ENCODE measurements around the gene SLCO4A1.

SLCO4A1 gene

DNA sequence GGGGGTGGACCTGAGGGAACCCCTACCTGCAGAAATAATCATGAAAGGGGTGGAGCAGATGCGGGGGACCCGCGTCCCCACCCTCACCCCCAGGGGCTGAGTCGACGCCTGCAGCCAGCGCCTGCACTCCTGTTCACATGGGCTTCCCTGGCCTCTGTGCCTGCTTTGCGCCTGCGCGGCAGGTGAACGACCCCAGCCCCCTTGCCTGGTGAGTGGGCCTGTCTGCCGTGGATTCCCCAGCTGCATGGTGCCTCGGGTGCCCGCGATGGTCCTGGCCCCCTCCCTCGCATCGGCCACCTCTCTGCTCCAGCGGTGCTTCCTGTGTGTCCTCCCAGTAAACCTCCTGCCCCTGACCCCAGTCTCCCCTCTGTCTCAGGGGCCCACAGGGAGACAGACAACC lies 47.6 kb downstream of the SLCO4A1 start:
- DNase-seq: no peak

DNA sequence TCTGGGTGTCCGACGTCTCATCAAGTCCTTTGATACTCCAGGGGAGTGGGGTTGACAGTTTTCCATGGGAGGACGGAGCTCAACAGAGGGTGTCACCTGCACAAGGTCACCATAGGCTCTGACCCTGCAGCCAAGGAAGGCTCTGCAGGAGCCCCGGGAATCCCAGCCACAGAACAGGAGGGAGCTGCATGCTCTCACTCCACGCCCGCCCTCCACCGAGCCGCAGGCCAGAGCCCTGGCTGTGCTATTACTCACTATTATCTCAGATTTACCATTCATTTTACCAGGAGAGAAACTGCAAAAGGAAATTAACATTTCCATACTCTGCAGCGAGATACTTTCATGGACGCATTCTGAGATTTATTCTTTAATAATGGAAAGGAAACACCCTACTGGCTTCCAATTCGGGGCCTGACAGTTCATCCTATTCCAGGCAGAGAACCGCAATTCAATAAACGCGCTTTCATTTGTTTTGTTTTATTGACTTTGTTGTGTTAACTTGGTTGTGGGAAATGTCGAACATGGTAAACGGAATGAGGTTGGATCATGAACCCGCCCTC lies 48.0 kb downstream of the SLCO4A1 start:
- DNase-seq: no peak

DNA sequence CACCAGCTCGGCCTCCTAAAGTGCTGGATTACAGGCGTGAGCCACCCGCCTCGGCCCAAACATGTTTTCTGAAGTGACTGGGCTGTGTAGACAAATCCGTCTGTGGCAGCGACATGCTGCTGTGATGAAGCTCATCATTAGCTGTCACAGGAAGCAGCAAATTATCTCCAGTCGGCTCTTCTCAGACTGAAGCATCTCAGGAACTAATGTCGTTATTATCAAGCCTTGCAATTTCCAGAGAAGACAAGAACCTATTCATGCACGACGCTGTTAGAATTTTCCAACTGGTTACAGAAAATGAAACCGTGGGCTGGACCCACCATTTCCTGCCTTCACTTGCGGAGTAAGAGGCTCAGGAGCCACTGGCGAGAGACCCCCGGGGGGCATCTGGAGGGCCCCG lies 49.2 kb downstream of the SLCO4A1 start:
- DNase-seq: no peak

GRCh38 chr20:62692176-62692575 lies 49.9 kb downstream of the SLCO4A1 start:
- no peak for DNase-seq

GRCh38 chr20:62692801-62693523 lies 50.7 kb downstream of the SLCO4A1 start:
- DNase-seq: no peak

- no peak for DNase-seq
These were observed 51.2 kb downstream of the SLCO4A1 start for GRCh38 chr20:62693524-62693922.

DNA sequence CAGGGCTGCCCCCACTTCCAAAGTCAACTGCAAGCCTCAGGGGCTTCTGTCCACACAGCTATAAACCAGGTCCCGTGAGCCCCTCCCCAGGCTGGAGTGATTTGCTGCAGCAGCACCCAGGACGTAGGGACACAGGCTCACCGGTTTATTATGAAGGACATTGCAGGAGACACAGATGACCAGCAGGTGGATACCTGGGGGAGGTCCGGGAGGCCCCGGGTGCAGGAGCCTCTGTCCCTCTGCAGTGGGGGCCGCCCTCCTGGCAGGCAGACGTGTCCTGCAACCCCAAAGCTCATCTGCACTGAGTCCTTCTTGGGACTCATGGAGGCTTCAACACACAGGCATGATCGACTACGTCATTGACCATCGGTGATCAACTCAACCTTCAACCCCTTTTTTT lies 51.8 kb downstream of the SLCO4A1 start:
- no peak for DNase-seq

DNA sequence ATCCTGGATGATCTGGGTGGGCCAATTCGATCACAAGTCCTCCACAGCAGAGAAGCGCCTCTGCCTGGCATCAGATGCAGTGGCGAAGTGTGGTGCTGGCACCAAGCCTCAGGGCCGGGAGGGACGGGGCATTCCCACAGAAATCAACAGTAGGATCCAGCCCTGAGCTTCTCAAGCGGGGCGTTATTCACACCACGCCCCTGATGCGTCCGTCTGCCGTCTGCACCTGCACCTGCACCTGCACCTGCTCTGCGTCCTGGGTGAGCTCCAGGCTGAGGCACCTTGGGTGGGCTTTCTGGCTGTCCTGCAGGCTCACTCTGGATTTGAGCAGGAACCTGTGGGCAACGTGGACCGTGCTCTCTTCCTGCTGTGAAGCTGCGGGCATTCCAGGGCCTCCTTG lies 52.6 kb downstream of the SLCO4A1 start:
- no peak for DNase-seq

DNA sequence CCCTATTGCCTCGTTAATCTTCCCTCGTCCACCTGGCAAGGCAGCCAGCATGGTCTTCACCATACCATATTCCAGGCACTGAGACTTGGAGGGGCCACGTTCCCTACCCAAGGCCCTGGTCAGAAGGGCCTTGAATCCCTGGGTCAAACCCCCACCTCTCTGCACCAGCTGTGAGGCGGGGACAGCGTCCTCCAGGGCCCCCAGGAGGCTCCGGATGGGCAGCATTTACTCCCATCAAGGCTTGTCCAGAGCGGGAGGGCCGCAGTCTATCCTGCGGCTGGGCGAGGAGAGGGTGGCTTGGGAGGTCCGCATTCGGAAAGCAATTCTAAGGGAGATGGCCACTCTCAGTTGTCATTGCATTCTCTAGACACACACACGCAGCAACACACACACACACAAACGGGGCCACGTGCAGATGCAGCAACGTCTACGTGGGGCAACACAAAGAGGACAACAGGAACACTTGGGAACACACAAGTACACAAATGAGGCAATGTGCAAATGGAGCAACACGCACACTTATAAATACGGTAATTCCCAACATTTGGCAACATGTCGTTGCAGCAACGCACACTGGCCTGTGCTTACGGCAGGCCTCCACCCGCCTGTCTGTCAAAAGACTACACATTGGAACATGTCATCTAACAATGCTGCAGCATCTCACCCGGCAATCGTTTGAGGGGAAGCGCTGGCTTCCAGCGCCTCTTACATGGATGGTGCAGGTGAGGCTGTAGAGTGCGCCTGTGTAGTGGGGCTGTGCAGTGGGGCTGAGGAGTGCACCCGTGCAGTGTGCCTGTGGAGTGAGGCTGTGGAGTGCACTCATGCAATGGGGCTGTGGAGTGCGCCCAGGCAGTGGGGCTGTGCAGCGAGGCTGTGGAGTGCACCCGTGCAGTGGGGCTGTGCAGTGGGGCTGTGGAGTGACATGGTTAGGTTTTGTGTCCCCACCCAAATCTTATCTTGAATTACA lies 53.4 kb downstream of the SLCO4A1 start:
- DNase-seq: no peak

DNA sequence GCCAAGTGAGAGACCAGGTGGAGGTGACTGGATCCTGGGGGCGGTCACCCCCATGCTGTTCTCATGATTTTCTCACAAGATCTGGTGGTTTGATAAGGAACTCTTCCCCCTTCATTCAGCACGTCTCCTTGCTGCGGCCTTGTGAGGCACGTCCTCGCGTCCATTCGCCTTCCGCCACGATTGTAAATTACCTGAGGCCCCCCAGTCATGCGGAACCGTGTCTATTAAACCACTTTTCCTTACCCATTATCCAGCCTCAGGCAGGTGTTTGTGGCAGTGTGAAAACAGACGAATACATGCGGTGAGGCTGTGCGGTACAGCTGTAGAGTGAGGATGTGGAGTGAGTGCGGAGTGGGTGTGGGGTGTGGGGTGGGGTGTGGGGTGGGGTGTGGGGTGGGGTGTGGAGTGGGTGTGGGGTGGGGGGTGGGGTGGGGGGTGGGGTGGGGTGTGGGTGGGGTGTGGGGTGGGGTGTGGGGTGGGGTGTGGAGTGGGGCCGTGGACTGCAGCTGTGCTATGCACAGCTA lies 54.2 kb downstream of the SLCO4A1 start:
- DNase-seq: no peak

DNA sequence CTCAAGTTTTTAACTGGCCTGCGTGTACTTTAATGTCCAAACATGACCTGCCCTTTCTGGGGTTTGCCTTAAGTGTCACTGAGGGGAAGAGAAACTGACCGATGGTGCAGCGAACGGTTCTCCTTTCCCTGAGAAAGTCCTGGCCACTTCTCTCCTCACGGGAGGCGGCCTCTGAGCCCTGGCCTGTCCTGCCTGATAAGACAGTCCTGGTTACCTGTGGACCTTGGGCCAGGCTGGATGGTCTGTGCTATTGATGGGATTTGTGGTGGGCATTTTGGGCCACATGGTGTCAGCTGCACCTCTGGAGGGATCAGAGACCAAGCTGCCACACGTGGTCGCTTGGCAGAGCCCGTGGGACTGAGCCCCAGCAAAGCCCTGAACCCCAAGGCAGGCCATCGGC lies 54.7 kb downstream of the SLCO4A1 start:
- no peak for DNase-seq

DNA sequence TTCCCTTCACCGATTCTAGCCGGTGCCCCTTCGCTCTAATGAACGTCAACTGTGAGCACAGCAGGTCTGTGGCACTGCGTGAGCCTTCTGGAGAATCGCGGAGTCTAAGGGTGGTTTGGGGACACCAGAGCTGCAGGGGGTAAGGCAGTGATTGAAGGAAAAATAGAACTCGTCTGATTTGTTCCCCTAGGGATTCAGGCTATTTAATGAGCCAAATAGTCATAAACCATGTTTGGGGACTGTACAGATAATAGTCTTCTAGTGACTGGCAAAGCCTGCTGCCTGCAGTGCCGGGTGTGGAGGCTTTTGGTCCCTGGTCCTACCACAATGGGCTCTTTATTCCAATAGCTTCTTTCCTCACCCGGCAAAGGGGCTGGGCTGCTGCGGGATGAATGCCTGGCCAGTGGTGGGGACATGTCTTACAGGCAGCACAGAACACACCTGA lies 55.2 kb downstream of the SLCO4A1 start:
- no peak for DNase-seq

DNA sequence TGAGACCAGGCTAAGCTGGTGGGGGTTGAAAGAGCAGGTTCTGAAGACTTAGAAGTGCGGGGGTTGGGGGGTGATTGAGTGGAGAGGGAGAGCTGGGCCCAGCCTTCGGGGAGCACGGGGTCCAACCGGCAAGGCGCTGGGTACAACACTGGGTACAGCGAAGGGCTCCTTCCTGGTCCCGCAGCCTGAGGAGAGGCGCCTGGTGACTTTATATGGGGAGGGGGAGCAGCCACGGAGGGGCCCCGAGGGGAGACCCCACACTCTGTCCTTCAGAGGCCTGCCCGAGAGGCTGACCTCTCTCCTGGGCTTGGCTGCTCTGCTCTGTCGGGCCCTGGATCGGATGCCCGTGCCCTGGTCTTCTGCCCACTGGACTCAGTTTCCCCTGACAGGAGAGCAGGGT lies 55.9 kb downstream of the SLCO4A1 start:
- no peak for DNase-seq

DNA sequence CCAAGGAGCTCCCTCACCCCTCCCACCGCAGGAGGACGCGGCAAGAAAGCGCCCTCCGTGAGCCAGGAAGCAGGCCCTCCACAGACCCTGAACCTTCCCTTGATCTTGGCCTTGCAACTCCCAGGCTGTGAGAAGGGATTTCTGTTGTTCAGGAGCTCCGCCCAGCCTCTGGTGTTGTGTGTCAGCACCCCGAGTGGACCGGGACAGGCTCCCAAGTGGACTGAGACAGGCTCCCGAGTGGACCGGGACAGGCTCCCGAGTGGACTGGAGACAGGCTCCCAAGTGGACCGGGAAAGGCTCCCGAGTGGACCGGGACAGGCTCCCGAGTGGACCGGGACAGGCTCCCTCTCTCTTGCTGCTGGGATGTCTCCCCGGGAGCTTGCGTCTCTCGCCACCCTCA lies 57.0 kb downstream of the SLCO4A1 start:
- no peak for DNase-seq

GRCh38 chr20:62699741-62700140 lies 57.4 kb downstream of the SLCO4A1 start:
- no peak for DNase-seq

DNA sequence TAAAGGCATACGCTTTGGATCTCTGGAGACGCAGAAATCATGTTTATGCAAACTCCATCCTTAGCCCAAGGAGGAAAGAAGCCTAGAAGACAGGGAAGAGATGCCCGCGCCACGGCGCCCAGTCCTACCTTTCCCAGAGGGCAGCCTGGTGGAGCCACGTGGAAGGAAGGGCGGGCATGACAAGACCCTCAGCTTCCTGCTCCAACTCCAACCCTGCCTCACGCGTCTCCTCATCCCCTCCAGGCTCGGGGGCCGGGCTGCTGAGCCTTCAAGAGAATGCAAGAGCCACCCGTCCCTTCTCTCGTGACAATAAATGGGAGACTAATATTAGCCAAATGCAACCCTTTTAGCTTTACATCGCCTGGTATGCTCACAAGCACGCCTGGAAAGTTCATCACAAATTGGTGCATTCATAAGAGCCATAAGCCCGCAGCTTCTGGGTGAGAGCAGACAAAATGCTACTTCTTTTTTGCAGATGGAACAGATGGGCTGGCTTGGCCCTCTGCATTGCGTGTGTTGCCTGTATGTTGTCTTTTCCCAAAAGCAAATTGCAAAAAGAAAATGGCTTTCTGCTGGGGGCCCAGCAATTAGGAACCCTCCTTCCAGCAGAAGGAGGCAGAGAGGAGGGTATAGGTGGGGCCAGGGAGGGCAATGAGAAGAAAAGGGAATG lies 58.1 kb downstream of the SLCO4A1 start:
- no peak for DNase-seq

DNA sequence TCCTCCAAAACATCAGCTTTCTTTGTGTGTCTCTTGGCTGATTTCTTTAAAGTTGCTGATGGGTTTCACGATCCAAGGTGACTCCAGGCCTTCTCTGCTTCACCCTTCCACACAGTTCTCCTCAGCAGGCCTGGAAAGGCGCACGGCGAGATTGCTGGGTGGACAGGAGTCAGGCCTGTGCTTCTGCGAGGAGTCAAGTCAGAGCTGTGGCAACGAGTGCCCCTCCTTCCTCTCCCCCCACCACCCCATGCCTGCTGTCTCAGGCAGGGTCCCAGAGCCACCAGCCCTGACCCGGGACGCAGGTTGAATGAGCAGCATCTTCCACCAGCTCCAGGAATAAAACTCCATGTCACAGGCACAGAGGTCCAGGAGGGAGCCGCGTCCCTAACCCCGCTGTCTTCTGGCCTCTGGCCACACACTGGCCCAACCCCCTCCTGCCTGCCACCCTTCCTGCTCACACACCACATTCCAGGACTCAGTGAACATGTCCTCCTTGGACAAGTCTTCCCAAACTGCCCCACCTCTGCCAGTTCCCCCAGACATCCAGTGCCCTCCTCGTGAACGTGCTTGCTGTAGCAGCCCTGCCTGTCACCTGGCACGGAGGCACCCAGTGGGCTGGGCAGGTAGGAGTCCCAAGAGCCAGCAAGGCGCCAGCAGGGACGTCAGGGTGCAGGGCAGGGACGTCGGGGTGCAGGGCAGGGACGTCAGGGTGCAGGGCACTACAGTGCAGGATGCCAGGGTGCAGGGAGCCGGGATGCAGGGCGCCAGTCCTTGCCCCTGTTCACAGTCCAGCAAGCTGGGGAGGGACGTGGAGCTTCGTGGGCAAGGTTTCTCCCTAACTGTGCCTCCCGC lies 59.1 kb downstream of the SLCO4A1 start:
- DNase-seq: no peak

DNA sequence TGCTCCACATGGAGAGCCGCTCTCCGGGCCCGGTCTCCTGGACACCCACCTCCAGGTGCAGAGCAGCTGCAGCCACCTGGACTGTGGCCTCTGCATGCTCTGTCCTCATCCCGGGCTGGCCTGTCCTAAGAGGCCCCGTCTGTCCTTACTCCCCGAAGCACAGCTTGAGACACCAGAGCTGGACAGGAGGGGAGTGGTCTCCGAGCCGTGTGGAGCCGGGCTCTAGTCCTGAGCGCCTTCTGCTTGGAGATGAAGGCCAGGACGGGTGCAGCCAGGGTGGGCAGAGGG lies 59.7 kb downstream of the SLCO4A1 start:
- no peak for DNase-seq

DNA sequence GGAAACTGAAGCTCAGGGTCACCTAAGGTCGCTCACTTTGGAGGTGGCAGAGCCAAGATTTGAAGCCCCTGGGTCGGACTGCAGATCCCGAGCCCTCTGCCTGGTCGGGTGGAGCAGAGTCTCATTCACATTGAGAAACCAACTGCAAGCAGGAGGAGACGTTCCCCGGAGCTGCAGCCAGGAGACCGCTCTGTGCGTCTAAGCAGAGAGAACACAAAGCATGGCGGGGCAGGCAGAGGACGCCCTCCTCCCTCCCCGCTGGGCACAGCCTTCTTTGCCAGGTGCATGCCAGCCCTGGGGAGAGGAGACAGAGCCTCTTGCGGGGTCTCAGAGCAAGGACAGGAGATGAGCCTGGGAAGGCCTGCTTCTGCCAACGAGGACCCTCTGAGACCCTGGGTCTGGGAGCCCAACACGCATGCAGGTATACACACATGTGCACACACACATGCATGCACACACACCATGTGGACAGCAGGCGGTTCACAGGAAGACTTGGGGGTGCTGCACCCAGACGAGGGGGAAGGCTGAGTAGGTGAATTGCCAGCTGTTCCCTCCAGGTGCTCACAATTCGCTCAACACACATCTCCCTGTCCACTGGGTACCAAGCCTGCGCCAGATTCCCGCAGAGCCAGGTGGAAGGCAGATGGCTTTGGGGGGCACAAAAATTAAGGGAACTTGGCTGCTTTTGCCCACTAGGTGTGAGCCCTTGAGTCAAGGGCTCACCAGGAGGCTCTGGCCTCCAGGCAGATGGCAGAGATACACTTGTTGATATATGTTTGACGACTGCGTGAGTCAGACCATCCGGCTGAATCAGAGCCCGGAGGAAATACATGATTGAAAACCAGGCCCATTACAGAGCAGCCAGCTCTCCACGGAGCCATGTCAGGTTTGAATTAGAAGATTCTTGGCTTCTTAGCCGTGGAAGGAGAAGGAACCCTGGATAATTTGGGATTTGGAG lies 60.9 kb downstream of the SLCO4A1 start:
- DNase-seq: no peak

- no peak for DNase-seq
These were observed 61.5 kb downstream of the SLCO4A1 start for GRCh38 chr20:62703853-62704228.

GRCh38 chr20:62704341-62704948 lies 62.1 kb downstream of the SLCO4A1 start:
- DNase-seq: no peak

All from cerebellar nuclear complex (tissue), 1 donor.